Prostate gland (tissue), 2 donors: ENCODE results near the gene SNRPD1.

Experiments
- POLR2A ChIP-seq: fragments of 450-650 bp; IDR thresholded peaks from one replicate; pipeline ENCODE4 v1.6.1; 2016; ENCODE audit warnings: antibody characterized with exemption, mild to moderate bottlenecking
- POLR2AphosphoS5 ChIP-seq: sonication (generic); formaldehyde crosslinking; IDR thresholded peaks from one replicate; pipeline ENCODE4 v1.6.1; 2017; ENCODE audit warnings: antibody characterized with exemption
- TF ChIP-seq, protein P1 (sequence below), 4 experiments: fragments of 200-600 bp in 2 of 4; fragments of 450-650 bp in 2 of 4; sonication (generic) in 2 of 4; IDR thresholded peaks; 1 replicate in 3 of 4; 2 replicates in 1 of 4; pipeline ENCODE4 v1.5.1; 2016 to 2019; ENCODE audit warnings: antibody characterized with exemption in 4 of 4, mild to moderate bottlenecking in 2 of 4, moderate library complexity in 2 of 4

DNA sequence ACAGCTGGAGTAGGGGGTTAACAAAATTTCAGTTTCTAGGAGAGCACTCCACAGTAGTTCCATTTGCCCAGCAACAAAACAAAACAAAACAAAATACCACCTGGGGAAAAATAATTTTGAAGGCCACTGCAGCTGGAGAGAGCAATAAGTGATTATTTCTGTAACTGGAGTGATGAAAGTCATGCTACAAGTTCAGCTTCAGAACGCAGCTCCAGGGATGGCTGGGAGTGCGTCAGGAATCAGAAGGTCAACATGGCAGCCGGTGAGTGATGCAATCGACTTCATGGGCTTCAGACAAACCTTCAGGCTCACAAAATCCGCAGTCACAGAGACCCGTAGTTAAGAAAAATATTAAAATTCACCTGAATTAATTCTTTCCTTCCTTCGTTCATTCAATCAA lies 51.5 kb downstream of the SNRPD1 start:
- TF ChIP-seq POLR2A (no peak), POLR2AphosphoS5 (no peak)
- TF ChIP-seq, protein P1, sequence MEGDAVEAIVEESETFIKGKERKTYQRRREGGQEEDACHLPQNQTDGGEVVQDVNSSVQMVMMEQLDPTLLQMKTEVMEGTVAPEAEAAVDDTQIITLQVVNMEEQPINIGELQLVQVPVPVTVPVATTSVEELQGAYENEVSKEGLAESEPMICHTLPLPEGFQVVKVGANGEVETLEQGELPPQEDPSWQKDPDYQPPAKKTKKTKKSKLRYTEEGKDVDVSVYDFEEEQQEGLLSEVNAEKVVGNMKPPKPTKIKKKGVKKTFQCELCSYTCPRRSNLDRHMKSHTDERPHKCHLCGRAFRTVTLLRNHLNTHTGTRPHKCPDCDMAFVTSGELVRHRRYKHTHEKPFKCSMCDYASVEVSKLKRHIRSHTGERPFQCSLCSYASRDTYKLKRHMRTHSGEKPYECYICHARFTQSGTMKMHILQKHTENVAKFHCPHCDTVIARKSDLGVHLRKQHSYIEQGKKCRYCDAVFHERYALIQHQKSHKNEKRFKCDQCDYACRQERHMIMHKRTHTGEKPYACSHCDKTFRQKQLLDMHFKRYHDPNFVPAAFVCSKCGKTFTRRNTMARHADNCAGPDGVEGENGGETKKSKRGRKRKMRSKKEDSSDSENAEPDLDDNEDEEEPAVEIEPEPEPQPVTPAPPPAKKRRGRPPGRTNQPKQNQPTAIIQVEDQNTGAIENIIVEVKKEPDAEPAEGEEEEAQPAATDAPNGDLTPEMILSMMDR (IDR thresholded peaks at IDR 0.05): no peak
